Adrenal gland (tissue), 12 donors: Measurements from ENCODE around the gene SLC1A2. TPM values are rescaled to one million over a fixed set of nuclear protein-coding genes. Genes with fewer than 3 reads are reported as not detected.
A peak's percentile ranks its signal among the peaks of the same experiment; 100 is the strongest.

Source experiments
- DNase-seq, 7 donors: peaks; one replicate each; pipeline ENCODE4 v3.0.0-alpha.2; 2019 to 2020
- H3K27ac ChIP-seq, 5 donors: fragments of 200-600 bp; sonication (generic) in 4 of 5; 1 replicate in 3 of 5; 2 replicates in 2 of 5; pipeline versions ENCODE4 v1.5.1 to v1.8.0; 2016 to 2020; ENCODE audit warnings: mild to moderate bottlenecking in 1 of 5
- H3K27me3 ChIP-seq: fragments of 200-600 bp; 2 replicates; pipeline ENCODE4 v1.8.0; 2021
- H3K36me3 ChIP-seq, 2 donors: fragments of 200-600 bp; replicated peaks in 1 of 2; 1 replicate in 1 of 2; 2 replicates in 1 of 2; pipeline versions ENCODE4 v1.5.1 to v1.8.0; 2018 to 2022
- H3K4me1 ChIP-seq, 2 donors: fragments of 200-600 bp; replicated peaks in 1 of 2; 1 replicate in 1 of 2; 2 replicates in 1 of 2; pipeline versions ENCODE4 v1.5.1 to v1.8.0; 2018 to 2021
- H3K4me3 ChIP-seq, 4 donors: fragments of 200-600 bp; sonication (generic) in 3 of 4; one replicate each; pipeline ENCODE4 v1.5.1; 2016 to 2018
- H3K9me3 ChIP-seq, 3 donors: fragments of 200-600 bp; sonication (generic) in 1 of 3; replicated peaks in 1 of 3; 1 replicate in 2 of 3; 2 replicates in 1 of 3; pipeline versions ENCODE4 v1.5.1 to v1.8.0; 2016 to 2021
- POLR2A ChIP-seq, 2 donors: fragments of 450-650 bp; IDR thresholded peaks; one replicate each; pipeline ENCODE4 v1.6.1; 2017; ENCODE audit warnings: antibody characterized with exemption in 2 of 2, mild to moderate bottlenecking in 2 of 2, moderate library complexity in 1 of 2
- WGBS, 4 donors: extraction: QIAGEN DNeasy Blood & Tissue Kit in 2 of 4; methylation state at CpG; one replicate each; pipeline versions ENCODE4 v1.1.5 to v1.1.7; 2013 to 2017; 5-methylcytosine and 5-hydroxymethylcytosine counted together
- intact Hi-C, 2 donors: fragments of 100-400 bp; cut with DNase I; formaldehyde crosslinking; loops; one replicate each; pipeline versions ENCODE4 v1.14.1 to v1.15.0; 2022 to 2023
- polyA plus RNA-seq, 3 donors: library from polyadenylated mRNA; stranded (reverse); fragments of 200-250 nt in 2 of 3; fragments of 350-450 nt in 1 of 3; fragmentation: Illumina TruSeq in 1 of 3; extraction: RNeasy Lipid Tissue Mini Kit (QIAGEN cat#74804) in 1 of 3; gene quantifications; one replicate each; pipeline ENCODE4 v1.2.3, GENCODE V29; 2013 to 2014
- total RNA-seq, 9 donors: library from RNA; depleted of rRNA in 4 of 9; stranded (reverse); fragments of >200 nt in 4 of 9; fragments of 120-200 nt in 1 of 9; fragmentation: NEBNext Ultra II Directional in 1 of 9; extraction: Animal tissue kit (Norgen Biotek cat#: 25700) in 1 of 9; gene quantifications; one replicate each; pipeline versions ENCODE4 v1.1.0 to v1.2.4, GENCODE V29; 2013 to 2023
- TF ChIP-seq, protein P1 (sequence below), 6 experiments: fragments of 450-650 bp in 4 of 6; fragments of 200-600 bp in 2 of 6; sonication (generic) in 1 of 6; IDR thresholded peaks; 1 replicate in 5 of 6; 2 replicates in 1 of 6; pipeline versions ENCODE4 v1.5.1 to v1.8.0; 2016 to 2021; ENCODE audit warnings: antibody characterized with exemption in 6 of 6, mild to moderate bottlenecking in 2 of 6, moderate library complexity in 1 of 6
- donor health status: healthy with polysubstance abuse.
- donor health status: Bipolar disorder and iron deficiency.
- donor health status: DM: yes; HTN: yes; CAD: no.
- donor health status: DM: no; HTN: no; CAD: no.
- donor health status: DM: no; HTN: no; CAD: no.
- donor health status: DM: yes; HTN: yes; CAD: no.

SLC1A2 gene
- total and polyA plus RNA-seq, 12 donors: 1.4 to 517 (median 8.7) TPM

- no peak for TF ChIP-seq POLR2A (IDR thresholded peaks at IDR 0.05)
- TF ChIP-seq, protein P1, sequence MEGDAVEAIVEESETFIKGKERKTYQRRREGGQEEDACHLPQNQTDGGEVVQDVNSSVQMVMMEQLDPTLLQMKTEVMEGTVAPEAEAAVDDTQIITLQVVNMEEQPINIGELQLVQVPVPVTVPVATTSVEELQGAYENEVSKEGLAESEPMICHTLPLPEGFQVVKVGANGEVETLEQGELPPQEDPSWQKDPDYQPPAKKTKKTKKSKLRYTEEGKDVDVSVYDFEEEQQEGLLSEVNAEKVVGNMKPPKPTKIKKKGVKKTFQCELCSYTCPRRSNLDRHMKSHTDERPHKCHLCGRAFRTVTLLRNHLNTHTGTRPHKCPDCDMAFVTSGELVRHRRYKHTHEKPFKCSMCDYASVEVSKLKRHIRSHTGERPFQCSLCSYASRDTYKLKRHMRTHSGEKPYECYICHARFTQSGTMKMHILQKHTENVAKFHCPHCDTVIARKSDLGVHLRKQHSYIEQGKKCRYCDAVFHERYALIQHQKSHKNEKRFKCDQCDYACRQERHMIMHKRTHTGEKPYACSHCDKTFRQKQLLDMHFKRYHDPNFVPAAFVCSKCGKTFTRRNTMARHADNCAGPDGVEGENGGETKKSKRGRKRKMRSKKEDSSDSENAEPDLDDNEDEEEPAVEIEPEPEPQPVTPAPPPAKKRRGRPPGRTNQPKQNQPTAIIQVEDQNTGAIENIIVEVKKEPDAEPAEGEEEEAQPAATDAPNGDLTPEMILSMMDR (IDR thresholded peaks at IDR 0.05): no peak
- intact Hi-C loops: loop anchor here (10.0 kb wide), 2 partner anchors 466 to 806 kb away; no protein-coding TSS in a partner anchor
- Histone ChIP-seq H3K36me3 (no peaks in the 10 kb centered on the region), H3K4me1 (peaks cover 5 to 12% of the 10 kb centered on the region in 2 donors), H3K27ac (no peak overlapping the region), H3K27me3 (no peaks in the 10 kb centered on the region), H3K4me3 (no peak overlapping the region), H3K9me3 (no peaks in the 10 kb centered on the region)
- DNase-seq: peak in 1 of 7 donors; percentile 29
- WGBS, 4 donors: 84 to 87% (median 85%) methylated on average over 13 of the region's 13 CpGs
These were observed 28.3 kb downstream of the SLC1A2 start for GRCh38 chr11:35390737-35391682.

DNA sequence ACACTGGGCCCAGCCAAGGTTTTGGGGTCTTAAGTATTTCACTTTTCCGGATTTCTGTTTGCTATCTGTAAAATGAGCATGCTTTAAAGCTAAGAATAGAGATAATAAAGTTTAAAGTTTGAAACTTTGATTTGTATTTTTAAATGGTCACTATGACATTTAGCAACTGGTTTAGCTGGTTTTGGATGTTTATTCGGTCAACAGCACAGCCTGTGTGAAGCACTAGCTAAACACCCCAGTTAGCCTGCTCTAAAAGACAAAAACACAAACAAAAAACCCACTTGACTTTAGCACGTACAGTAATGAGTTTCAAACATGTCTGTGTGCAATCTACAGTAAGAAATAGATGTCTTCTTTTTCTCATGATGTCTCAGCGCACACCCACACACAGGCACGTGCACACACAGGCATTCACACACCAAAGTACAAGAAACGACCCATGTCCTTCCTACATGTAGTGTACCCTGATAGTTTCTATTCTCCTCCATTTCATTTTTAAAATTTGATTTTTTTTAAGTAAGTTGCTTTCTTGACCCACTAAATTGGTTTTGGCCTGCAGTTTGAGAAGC, 29.4 kb downstream of the SLC1A2 start:
- H3K9me3 ChIP-seq: no peaks in the 10 kb centered on the region
- intact Hi-C loops: loop anchor here (10.0 kb wide), 2 partner anchors 465 to 805 kb away; no protein-coding TSS in a partner anchor
- H3K4me3 ChIP-seq: no peak overlapping the region
- 80 to 91% (median 88%) methylated on average over 6 of the region's 6 CpGs for WGBS, 4 donors
- no peak for DNase-seq
- H3K4me1 ChIP-seq: peaks cover 5 to 12% of the 10 kb centered on the region in 2 donors
- no peaks in the 10 kb centered on the region for H3K27me3 ChIP-seq
- no peaks in the 10 kb centered on the region for H3K36me3 ChIP-seq
- TF ChIP-seq POLR2A (IDR thresholded peaks at IDR 0.05): no peak
- TF ChIP-seq, protein P1 (IDR thresholded peaks at IDR 0.05): no peak
- no peak overlapping the region for H3K27ac ChIP-seq

GRCh38 chr11:35389112-35389511, 30.2 kb downstream of the SLC1A2 start:
- no peak for DNase-seq
- Histone ChIP-seq H3K4me3 (no peak overlapping the region), H3K27ac (no peak overlapping the region), H3K27me3 (no peaks in the 10 kb centered on the region), H3K36me3 (no peaks in the 10 kb centered on the region), H3K9me3 (no peaks in the 10 kb centered on the region), H3K4me1 (peaks cover 5 to 12% of the 10 kb centered on the region in 2 donors)
- intact Hi-C loops: no loop called here
- TF ChIP-seq, protein P1 (IDR thresholded peaks at IDR 0.05): no peak
- TF ChIP-seq POLR2A (IDR thresholded peaks at IDR 0.05): no peak
- WGBS, 4 donors: 75 to 84% (median 81%) methylated on average over 1 of the region's 1 CpG

DNA sequence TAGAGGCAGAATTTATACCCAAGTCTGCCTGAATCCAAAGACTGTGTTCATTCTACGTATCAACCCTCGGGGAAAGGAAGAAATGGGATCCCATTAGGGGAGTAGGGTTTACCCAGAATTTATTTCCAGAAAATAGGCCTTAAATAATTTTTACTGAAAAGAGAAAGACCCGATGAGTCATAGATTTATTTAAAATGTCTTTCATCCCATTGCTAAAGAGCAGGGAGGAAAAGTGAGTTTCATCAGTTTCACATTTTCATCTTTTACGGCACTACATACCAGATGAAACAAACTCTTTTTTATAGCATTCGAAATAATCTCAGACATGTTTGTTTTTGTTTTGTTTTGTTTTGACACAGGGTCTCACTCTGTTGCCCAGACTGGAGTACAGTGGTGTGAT, 31.3 kb downstream of the SLC1A2 start:
- H3K27me3 ChIP-seq: no peaks in the 10 kb centered on the region
- WGBS, 4 donors: 87 to 92% (median 91%) methylated on average over 5 of the region's 5 CpGs
- intact Hi-C loops: no loop called here
- H3K4me1 ChIP-seq: peaks cover 5 to 12% of the 10 kb centered on the region in 2 donors
- TF ChIP-seq, protein P1 (IDR thresholded peaks at IDR 0.05): no peak
- TF ChIP-seq POLR2A (IDR thresholded peaks at IDR 0.05): no peak
- H3K9me3 ChIP-seq: no peaks in the 10 kb centered on the region
- H3K27ac ChIP-seq: no peak overlapping the region
- no peak overlapping the region for H3K4me3 ChIP-seq
- no peaks in the 10 kb centered on the region for H3K36me3 ChIP-seq
- DNase-seq: no peak
